Effector CD4-positive, alpha-beta T cell (primary cell): ENCODE results near the gene KIF26A.

Experiments used
- DNase-seq: peaks from one replicate; pipeline ENCODE4 v3.0.0-alpha.2; 2020

KIF26A gene

DNA sequence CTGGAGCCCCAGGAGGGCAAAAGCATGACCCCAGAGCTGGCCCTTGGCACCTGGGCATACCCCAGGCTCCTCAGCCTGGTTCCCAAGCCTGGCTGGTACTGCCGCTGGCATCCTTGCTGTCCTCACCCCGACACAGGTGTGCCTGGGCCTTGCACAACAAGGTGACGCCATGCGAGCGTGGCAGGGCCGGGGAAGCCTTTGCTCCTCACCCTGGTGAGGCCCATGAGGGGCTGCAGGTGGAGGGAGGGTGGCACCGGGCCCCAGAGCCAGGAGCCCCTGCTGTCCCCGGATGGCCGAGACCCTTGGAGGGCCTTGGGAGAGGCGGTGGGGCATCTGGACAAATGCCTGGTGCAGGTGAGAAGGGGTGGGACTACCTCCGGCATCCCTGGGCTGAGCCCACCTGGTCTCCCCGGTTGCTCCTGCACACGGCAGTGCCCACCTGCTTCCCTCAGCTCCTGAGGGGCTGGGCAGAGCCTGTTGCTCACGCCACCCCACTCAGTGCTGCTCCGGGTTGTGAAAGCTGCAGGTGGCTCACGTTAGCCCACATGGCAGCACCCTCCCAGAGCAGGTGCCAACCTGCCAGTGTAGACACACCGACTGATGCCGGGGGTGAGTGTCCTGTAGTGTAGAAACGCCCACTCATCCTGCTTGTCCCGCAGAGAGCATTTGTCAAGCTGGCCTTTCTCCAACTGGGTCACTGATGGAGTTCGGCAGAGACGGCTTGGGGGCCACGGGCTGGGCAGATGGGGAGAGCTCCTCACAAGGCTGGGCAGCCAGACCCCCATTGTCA, 24.6 kb upstream of the KIF26A start:
- no peak for DNase-seq

DNA sequence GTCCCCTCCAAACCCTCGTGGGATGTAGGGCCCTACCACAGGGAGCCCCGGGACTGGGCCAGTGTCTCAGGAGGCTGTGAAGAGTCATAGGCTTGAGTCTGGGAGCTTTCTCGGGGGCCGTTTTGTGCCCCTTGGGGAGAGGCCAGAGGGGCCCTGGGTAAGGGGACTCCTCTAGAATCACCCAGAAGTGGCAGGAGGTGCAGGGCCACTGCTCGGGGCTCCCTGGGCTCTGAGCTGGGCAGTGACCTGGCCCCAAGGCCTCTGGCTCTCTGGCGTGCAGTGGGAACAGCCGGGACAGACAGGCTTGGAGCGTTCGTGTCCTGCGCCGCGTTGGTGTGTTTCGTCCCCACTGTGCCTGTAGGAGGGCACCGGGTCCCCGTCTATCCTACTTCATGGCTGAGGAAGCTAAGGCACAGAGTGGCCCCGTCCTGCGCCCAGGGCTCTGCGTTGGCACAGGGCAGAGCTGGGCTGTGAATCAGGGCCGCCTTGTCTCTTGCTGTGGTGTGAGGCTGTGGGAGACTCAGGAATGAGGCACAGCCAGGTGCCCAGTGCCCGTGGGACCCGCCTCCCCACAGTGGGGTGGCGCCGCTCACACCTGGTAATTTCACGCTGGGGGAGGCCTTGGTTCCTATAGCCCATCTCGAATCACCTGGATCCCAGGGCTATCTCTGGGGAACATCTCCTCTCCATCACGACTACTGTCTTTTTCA, 23.8 kb upstream of the KIF26A start:
- DNase-seq = no peak

DNA sequence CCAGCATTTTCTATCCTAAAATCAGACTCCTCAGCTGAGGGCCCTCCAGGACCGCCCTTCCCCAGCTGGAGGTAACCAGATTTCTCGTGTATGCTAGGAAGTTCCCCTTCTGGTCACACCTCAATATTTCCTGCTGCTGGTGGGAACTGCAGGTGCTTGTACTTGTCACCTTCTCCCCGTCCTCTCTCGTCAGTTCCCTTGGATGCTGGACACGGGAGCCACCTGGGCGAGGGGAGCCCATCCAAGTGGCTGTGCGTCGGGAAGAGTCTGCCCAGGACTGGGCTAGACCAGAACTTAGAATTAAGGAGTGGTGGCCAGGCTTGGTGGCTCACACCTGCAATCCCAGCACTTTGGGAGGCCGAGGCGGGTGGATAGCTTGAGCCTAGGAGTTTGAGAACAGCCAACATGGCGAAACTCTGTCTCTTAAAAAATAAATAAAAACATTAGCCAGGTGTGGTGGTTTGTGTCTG, 23.2 kb upstream of the KIF26A start:
- no peak for DNase-seq

DNA sequence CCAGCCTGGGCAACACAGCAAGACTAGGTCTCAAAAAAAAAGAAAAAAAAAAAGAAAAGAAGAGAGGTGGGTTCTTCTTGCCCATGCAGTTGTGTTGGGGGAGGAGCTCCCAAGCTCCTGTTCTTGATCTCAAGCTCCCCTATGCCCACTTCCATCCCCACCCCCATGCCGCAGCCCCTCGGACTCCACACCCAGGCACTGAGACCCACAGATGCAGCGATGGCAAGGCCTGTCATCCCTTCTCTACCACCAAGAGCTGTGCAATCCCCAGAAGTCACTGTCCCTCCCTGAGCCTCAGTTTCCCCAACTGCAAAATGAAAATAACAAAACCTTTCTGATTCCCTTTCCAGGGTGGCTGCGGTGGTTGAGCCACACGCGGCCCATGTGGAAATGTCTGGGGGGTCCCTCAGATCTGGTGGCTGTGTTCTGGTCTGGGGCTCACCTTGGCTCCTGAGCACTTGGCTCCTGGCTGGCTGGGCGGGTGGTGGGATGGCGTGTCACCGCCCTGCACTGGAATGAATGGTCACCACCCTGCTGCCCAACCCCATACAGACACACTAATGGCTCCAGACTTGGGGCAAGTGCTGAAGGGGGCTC, 22.6 kb upstream of the KIF26A start:
- no peak for DNase-seq

DNA sequence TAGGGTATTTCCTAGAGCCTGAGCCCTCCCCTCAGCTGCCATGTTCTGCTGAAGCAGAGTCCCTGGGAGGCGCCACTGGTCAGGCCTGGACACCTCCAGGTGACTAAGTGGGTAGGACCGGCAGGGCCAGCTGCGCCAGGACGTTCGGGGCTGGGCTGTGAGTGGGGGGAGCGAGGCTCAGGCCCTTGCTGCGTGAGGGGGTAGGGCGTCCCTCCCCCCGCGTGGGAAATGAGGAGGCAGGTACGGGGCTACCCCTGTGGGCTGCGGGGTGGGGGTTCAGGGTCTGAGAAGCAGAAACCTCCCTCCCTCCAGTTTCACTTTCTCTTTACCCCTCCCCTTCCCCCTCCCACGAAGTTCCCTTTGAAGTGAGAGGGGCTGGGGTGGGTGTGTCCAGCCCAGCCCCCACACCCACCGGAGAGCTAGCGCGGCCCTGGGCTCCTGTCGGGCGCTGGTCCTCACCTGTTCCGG, 22.1 kb upstream of the KIF26A start:
- no peak for DNase-seq

DNA sequence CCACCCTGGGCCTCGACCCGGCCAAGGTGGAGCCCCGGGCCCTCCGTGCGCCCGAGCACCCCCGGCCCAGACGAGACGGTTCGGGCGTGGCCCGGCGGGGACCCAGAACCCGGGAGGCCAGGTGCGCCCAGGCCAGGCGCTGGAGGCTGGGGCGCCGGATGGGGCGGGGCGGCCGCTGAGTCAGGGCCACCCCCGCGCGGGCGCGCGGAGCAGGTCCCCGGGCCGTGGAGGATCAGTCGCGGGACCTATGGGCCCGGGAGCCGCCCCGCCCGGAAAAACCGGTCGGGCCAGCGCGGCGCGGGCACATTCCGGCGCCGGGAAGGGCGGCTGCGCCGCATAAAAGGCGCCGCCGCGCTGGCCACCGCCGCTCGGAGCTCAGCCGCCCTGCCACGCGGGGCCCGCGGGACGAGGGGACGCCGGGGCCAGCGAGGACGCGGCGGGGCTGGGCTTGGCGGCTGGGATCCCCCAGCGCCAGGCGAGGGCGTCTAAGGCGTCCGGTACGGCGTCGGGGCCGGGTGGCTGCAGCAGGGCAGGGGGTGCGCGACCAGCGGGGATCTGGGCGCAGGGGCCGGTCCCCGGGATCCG, 21.5 kb upstream of the KIF26A start:
- no peak for DNase-seq

DNA sequence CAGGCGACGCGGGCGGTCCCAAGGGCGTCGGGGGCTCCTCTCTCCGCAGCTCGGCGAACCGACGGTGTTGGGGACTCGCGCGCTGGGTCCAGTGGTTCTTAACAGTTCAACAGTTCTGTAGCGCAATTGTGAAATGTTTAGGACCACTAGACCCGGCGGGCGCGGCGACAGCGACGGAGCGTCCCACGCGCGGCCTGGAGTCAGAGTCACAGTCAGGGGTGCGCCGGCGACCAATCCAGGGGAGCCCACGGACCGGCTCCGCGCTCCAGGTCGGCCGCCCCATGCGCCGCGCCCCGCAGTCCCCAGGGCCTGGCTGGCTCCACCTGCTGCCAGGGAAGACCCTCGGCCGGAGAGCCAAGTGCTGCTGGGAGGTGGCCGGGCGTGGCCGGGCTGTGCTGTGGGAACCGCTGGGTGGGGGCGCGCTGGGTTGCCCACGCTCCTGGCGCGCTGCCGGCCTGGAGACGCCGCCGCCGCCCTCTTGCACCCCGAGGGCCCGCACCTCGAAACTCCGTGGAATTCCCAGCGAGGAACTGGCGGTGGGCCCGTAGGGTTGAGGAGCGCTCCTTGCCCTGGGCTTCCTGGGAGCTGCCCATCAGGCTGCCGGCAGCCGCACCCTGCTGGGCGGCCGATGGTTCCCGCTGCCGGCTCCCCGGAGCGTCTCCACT, 20.9 kb upstream of the KIF26A start:
- DNase-seq = no peak

DNA sequence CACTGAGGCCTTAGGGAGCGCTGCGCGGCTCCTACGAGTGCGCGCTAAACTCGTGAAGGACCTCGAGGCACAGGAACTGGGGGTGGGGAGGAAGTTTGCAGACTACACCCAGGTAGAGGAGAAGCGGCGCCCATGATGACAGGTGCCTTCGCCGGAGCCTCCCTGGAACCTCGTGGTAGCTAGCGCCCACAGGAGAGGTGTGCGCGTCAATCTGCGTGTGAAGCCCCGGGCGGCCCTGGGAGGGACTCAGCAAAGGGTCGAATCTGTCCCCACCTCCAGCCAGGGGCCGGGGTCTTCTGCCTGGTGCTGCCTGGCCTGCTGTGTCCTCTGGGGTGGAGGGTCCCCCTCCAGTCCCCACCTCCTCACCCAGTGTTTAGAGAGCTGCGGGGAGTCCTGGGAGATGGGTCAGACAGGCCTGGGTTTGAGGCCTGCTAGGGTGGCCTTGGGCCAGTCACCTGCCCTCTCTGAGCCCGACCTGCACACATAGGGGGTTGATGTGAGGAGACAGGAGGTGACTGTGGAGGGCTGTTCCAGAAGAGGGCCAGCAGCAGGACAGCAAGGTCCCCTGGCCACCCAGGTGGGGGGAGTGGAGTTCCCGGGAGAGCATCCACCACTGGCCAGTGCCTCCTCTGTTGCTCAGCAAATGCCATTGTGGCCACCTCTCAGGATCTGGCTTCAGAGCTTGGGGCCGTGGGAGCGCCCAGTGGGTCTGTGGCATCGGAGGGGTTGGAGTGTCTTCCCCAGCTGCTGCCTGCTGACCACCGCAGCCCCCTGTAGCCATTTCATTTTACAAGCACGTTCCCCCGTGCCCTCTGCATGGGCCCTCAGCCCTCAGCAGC, 20.2 kb upstream of the KIF26A start:
- DNase-seq = no peak

DNA sequence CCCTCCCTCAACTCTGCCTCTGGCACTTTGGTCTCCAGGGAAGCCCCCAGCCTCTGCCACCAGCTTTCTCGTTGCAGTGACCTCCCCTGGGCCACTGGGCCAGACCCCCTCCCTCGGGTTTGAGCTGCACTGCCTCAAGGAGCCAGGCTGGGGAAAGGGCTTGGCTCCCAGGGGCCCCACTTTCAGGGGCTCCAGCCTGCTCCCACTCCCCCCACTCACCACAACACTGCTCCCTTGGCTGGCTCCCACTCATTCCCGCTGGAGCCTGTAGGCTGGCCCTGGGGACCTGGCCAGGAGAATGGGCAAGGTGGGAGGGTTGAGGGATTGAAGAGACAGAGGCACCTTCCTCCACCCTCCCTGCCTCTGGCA, 19.3 kb upstream of the KIF26A start:
- DNase-seq = no peak

DNA sequence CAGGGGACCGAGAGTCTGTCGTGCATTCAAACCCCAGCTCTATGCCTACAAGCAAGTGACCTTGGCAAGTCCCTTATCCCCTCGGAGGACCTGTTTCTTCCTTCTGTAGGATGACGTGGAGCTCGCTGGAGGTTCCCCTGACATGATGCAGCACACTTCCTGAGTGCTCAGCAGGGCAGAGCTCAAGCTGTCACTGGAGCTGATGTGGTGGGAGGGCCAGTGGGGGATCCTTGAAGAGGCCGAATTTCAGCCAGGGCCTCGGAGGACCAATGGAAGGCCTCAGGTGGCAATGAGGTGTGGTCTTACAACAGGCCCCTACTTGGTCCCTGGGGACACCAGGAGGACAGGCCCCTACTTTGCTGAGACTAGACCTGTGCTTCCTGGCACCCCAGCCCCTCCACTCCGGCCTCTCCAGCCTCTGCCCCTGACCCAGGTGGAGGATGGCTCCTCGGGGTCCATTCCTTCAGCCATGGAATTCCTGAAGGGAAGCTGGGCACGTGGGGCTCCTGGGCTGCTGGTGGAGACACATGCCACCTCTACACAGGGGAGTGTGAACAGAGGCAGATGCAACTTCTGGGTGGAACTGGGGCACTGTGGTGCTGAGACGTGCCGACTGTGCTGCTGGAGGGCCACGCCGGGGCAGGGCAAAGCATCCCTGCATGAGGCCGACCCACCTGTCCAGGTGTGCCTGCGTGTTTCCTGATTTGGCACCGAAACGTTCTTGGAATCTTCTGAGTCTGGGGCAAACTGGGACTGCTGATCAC, 18.7 kb upstream of the KIF26A start:
- DNase-seq = no peak

DNA sequence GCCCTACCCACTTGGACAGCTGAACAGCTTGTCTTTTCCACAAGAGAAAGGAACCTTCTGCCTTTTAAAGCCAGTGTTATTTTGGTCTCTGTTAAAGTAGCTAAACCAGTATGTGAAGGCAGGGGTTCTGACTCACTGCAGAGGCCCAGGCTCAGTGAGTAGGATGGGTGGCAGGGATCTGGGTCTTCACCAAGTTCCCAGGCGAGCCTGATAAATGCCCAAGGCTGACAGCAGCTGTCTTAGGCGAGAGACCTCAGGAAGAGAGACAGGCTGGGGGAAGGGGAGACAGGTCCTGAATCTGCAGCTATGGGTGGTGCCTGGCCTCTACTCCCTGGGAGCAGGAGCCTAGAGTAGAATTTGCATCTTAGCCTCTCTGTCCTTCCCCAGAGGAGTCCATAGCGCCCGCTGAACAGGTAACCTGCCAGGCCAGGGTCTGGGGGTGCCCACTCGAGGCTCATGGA, 18.1 kb upstream of the KIF26A start:
- DNase-seq = no peak

DNA sequence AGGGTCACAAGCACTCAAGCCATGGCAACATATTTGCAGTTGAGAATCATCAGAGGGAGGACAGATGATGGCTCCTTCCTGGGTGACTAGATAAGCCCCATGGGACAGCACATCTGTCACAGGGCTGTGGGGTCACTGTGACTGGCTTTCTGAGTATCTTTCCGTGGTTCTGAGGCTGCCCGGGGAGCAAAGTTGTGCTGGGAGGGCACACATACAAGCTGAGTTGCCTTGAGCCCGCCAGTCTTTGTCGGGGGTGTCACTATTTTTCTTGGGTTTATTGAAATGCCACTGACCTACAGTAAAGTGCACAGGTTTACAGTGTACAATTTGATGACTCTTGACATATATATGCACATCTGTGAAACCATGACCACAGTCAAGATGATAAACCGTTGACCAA, 17.2 kb upstream of the KIF26A start:
- DNase-seq = no peak

DNA sequence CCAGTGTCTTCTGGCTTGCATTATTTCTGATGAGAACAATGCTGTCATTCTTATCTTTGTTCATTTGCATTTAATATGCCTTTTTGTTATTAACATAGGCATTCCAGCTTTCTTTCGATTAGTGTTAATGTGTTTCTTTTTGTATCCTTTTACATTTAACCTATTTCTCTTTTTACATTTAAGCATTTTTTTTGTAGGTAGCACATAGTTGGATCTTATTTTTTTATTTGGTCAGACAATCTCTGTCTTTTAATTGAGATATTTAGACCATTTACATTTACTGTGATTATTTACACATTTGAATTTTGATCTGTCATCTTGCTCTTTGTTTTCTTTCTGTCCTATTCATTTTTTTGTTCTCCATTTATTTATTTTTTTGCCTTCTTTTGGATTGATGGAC, 14.5 kb upstream of the KIF26A start:
- no peak for DNase-seq

DNA sequence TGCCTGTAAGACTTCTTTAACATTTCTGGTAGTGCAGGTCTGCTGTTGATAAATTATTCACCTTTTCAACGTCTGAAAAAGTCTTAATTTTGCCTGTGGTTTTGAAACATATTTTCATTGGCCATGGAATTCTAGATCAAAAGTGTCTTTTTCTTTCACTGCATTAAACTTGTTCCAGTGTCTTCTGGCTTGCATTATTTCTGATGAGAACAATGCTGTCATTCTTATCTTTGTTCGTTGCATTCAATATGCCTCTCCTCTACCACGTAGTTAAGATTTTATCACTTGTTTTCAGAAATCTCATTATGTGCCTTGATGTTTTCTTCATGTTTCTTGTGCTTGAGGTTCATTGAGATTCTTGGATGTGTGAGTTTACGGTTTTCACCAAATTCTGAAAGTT, 13.4 kb upstream of the KIF26A start:
- DNase-seq = no peak

DNA sequence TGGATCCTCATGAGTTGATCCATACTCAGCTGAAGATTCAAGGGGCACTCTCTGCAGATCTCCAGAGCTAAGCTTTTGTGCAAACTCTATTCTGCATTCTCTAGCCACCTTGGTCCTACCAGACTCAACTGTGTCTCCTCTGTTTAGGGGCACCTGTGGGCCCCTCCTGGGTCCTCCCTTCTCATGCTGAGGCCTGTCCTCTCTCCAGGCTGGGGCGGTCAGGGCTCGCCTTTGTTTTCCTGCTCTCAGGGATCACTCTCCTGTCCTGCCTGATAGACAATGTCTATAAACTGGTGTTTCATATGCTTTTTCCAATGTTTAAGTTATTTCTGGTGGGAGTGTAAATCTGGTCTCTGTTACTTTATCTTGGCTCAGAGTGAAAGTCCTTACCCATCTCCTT, 11.6 kb upstream of the KIF26A start:
- DNase-seq = no peak

DNA sequence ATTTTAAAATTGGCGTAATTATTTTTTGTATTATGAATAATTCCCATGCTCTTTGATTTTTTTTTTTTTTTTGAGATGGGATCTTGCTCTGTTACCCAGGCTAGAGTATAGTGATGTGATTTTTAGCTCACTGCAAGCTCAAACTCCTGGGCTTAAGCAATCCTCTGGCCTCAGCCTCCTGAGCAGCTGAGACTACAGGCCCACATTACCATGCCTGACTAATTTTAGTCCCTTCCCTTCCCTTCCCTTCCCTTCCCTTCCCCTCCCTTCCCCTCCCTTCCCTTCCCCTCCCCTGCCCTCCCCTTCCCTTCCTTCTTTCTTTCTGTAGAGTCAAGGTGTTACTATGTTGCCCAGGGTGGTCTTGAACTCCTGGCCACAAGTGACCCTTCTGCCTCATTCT, 9.4 kb upstream of the KIF26A start:
- DNase-seq = no peak

DNA sequence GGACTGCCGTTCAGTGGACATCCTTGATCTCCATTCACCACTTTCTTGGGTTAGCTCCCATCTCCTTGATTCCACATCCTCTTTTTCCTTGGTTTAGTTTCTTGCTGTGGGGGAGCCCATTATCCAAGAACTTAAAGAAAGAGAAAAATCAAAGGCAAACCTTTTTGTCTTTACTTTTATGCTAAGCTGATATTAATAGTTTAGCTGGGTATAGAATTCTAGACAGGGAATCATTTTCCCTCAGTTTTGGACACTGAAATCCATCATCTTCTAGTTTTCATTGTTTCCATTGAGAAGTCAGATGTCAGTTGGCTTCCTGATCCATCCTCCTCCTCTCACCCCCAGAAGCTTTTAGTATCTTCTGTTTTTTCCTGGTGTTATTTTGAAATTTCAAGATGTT, 8.8 kb upstream of the KIF26A start:
- no peak for DNase-seq

DNA sequence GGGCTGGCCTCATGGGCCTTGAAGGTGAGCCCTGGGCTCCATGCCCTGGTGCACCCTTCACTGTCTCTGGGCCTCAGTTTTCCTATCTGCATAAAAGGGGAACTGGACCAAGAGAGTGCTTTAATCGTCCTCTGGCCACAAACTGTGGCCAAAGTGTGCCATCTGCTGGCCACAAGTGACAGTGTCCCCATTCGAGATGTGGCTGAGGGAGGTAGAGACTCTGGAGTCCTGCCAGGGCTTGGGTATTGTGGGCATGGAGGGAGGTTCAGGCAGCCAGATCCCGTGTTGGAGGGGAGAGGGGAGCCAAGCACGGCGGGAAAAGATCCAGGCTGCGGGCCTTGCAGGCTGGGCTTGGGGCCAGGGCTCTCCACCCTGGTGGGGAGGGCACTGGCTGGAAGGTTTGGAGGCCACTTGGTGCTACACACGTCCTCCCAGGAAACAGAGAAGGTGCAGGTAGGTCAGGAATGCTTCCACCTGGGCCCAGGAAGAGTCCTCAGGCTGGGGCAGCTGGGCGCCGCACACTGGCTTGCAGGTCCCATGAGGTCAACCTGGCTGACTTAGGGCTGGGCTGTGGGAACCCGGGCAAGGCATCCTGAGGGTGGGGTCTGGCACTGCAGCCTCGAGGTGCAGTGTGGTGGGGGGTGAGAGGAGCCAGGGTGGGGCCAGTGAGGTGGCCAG, 7.3 kb upstream of the KIF26A start:
- DNase-seq = no peak

DNA sequence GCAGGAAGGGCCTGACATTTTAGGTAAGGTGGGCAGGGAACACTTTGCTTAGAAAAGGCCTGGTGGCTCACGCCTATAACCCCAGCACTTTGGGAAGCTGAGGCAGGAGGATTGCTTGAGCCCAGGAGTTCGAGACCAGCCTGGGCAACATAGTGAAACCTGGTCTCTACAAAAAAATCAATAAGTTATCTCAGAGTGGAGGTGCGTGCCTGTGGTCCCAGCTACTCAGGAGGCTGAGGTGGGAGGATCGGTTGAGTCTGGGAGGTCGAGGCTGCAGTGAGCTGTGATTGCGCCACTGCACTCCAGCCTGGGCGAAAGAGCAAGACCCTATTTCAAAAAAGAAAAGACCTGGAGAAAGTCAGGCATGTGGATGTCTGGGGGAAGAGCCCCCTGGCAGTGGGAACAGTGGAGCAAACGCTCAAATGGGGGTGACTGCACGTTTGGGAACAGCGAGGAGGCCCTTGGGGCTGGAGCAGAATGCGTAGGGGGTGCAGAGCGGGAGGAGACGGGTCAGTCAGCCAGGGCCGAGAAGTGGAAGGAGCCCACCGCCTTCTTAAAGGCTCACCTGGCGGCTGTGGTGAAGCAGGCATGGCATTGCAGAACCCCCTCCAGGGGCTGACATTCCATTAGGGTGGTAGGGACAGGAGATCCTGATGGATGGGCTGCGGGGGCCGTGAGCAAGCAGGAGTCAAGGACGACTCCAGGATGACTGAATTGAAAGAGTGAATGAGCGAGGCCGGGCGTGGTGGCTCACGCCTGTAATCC, 6.2 kb upstream of the KIF26A start:
- no peak for DNase-seq

DNA sequence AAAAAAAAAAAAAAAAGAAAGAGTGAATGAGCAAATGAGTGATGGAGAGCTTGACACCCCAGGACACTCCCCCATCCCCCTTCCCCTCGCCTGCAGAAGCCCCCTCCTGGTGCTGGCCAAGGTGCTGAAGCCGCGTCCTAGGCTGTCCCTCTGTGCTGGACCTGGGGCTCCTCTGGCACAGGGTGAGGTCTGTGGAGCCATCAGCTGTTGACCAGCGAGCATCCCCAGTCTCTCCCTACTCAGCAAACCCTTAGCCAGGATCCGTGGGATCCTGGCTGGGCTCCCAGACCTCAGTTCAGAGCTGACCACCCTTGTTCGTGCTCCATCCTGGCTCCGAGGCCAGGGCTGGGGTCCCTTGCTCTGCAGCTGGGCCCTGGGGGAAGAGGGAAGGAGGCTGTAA, 5.4 kb upstream of the KIF26A start:
- no peak for DNase-seq
